Fibroblast of skin of left biceps (primary cell): ENCODE results near the gene COA5.
A peak's percentile ranks its signal among the peaks of the same experiment; 100 is the strongest.

Experiments
- DNase-seq, 2 experiments: peaks; one replicate each; pipeline ENCODE4 v3.0.0-alpha.2; 2013; ENCODE audit warnings: low read depth in 2 of 2

COA5 gene

DNA sequence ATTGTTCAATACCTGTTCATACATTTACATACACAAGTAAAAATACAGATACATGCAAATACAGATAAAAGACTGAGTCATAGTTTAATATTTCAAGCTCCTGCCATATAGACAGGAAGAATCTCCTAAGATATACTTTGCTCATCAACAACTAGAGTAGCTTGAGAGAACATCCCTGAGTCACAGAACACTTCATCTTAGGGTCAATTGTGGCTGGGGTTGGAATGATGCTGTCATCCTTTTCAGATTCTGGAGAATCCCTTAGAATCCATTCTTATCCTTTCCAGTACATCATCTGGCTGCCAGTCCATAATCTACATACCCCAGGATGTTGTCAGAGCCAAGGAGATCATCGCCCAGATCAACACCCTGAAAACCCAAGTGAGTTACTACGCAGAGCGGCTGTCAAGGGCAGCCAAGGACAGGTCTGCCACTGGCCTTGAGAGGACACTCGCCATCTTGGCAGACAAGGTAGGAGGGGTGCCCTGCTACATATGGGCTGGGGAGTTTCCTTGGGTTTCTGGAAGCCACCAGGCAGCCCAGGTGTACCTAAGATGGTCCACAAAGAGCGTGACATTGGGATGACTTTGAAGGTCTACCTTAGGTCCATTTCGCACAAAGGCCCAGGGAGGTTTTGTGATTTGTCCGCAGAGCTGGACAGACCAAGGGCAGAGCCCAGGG lies 55.7 kb downstream of the COA5 start:
- DNase-seq: peak in 1 of 2 experiments; percentile 12

DNA sequence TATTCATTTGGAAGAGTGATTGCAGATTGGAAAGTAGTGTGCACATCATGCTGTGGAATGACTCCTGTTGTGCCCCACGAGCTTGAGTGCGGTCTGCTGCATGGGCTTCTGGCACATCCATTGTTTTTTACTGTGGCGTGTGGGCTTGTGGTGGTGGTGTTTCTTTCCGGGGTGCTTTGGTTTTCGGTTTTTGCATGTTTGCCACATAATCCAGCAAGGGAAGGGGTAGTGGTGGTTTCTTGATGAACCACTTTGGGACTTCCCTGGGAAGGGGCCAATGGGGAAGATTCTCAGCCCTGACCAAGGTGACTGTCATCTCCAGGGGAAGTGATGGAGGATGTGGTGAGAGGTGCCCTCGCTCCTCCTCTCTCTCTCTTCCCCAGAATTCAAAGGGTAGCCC lies 57.0 kb downstream of the COA5 start:
- no peak for DNase-seq

DNA sequence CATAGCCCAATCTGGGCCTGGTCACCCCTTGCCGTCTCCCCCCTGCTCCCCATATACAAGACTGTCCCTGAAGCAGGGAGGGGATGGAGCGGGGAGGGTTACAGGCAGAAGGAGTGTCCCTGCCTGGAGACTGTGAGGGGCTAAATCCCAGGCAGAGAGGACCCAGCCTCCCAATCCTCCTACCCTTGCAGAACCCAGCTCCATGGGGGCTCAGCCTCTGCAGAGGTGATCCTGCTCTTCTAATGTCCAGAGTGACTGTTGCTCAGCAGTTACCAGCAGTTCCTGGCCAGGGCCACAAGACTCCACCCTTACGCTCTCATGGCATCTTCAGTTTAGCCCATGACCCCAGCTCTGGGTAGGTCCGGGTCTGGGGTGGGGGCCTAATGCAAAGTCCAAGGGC lies 58.1 kb downstream of the COA5 start:
- DNase-seq: no peak
